T-helper 1 cell (primary cell): Measurements from ENCODE around the gene THSD1.

Source experiments
- DNase-seq, 5 donors: peaks; one replicate each; pipeline ENCODE4 v3.0.0-alpha.2; 2012 to 2020
- total RNA-seq, 4 donors: gene quantifications; one replicate each; lab custom pipeline; 2026; lab: John Stamatoyannopoulos, UW

THSD1 gene, protein sequence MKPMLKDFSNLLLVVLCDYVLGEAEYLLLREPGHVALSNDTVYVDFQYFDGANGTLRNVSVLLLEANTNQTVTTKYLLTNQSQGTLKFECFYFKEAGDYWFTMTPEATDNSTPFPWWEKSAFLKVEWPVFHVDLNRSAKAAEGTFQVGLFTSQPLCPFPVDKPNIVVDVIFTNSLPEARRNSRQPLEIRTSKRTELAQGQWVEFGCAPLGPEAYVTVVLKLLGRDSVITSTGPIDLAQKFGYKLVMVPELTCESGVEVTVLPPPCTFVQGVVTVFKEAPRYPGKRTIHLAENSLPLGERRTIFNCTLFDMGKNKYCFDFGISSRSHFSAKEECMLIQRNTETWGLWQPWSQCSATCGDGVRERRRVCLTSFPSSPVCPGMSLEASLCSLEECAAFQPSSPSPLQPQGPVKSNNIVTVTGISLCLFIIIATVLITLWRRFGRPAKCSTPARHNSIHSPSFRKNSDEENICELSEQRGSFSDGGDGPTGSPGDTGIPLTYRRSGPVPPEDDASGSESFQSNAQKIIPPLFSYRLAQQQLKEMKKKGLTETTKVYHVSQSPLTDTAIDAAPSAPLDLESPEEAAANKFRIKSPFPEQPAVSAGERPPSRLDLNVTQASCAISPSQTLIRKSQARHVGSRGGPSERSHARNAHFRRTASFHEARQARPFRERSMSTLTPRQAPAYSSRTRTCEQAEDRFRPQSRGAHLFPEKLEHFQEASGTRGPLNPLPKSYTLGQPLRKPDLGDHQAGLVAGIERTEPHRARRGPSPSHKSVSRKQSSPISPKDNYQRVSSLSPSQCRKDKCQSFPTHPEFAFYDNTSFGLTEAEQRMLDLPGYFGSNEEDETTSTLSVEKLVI
- total RNA-seq, result 0.62 to 1.6 (median 1.0) reads per million in 4 donors

DNA sequence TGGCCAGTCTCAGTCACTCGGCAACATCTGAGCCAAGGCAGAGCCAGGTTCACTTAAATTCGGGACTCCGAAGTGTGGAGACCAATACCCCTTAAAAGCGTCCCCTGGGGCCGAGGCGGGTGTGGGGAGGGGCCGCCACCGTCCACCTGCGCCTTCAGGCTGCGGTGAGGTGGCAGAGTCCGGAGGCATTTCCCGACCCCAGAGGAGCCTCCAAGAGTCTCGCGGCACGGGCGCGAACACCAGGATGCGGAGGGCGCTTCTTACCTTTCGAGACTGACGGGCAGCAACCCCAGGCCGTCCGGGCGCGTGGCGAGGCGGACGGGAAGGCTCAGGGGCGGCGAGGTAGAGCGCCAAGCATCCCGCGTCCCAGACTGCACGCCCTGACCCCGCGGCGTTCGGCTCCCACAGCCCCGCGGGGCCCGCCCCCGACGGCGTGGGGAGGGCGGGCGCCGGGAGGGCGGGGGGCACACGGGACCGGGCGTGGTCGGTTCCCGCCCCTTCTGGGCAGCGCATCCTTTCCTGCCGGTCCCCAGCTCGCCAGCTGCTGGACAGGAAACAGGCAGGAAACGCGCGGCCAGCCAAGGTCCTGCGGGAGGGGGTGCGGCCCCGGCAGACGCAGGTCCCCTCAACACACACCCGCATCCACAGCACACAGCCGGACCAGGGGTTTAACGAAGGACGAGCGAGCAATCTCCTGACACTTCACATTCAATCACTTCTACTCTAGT is at the start of gene THSD1:
THSD1 (minus strand) TSS at position 406 of the 728 bp plus-strand sequence. CDS start 3,572 bp downstream, outside the sequence.
- peak in 1 of 5 donors; percentile 3 for DNase-seq

DNA sequence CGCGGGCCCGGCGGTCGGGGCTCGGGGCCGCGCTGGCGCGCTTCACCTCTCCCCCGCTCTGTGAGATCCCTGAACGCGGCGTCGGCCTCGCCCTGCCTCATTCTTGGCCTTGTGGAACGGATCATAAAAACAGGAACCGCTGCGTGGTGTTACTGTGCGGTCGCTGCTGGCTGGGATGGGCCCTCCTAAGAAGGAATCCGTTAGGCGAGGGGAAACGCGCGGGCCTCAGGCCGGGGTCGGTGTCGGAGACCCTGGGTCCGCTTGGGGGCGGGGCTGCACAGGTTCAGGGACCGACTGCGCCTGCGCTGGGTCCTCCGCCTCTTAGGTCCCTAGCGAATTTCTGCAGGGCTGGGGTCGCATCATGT is 49.7 kb upstream of the THSD1 start:
- DNase-seq, result peak; percentile 58 to 80 (median 73)

DNA sequence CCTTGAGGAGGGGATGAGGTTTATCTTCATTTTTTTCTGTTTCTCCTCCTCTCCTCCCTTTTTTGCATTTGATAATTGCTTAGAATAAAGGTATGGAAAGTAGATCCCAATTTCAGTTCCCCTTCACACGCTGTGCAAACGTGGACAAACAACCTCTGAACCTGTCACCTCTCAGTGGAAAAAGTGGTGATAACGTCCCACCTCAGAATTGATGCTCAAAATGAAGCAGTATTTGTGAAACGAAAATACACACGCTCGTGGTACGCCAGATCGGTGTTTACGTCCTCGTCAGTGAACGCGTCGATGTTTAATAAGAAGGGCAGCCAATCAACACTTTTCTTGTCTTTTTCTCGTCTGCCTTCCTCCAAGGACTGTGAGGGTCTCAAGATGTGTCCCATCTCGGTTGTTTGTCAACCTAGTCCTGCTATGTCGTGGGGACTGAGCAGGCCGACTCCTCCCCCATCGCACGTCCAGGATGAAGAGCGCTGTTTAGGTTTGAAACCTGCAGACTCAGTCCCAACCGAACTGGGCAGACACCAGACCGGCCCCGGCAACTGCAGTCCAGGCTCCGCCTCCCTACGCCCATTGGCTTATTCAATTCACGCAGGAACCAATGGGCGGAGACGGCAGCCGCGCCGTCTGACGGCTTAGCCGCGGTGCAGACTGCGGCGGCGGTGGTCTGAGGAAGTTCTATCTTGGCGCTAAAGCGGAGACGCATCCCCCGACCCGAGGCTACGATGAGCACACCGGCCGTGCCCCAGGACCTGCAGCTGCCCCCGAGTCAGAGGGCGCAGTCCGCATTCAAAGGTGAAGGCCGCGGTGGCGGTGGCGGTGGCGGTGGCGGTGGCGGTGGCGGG is 49.1 kb upstream of the THSD1 start, which contains the start of gene CKAP2:
CKAP2 (plus strand) TSS at position 659 of the 857 bp plus-strand sequence; CDS start at position 738, 79 bp downstream.
- peak; percentile 81 to 97 (median 90) for DNase-seq

DNA sequence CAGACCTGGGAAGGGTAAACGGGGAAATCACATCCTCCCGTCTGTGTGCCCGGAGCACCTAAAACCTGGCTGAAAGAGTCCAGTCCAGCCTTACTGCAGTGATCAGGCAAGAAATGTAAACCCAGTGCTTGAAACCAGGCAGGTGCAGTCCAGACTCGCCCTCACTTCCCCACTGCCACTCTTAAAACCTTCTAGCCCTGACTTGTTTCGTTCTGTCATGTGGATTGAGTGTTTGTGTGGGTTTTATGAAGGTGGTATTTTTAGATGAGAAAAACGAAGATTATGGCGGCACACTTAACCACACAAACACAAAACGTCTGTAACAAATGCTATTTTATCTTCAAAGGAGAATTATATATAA is 48.5 kb upstream of the THSD1 start:
- DNase-seq, result peak in 2 of 5 donors; percentile 15 to 29

DNA sequence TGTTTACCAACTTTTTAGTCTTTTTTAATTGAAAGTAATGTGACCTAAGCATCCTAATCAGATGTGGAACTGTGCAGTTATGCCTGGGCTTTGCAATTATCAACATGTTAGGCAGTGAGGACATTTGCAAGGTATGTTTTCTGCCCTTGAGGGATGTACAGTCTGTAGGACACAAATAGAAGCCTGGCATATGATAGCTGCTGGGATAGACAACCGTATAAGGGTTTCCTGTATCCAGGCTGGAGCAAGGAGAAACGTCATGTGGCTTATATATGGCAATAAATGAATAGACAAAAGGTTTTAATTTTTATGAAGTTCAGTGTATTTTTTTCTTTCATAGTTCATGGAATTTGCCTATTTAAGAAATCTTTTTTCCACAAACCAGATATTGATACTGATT is 46.5 kb upstream of the THSD1 start:
- DNase-seq, result no peak

DNA sequence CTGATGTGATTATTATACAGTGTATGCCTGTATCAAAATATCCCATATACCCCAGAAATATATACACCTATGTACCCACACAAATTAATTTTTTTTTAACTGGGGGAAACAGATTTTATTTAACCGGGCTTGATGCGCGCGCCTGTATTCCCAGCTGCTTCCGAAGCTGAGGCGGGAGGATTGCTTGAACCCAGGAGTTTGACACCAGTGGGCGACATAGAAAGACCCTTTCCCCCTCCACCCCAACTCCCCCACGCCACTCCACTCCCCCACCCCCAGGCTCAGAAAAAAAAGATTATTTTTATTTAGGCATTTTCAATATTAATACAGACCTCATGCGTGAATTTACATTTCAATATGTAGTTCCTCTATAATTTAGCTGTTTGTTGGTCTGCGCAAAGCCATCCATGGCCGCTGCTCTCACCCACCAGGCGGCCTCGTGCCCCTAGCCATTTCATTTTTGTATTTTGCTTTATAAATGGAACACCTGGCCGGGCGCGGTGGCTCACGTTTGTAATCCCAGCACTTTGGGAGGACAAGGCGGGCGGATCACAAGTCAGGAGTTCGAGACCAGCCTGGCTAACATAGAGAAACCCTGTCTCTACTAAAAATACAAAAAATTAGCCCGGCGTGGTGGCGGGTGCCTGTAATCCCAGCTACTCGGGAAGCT is 45.3 kb upstream of the THSD1 start:
- no peak for DNase-seq

DNA sequence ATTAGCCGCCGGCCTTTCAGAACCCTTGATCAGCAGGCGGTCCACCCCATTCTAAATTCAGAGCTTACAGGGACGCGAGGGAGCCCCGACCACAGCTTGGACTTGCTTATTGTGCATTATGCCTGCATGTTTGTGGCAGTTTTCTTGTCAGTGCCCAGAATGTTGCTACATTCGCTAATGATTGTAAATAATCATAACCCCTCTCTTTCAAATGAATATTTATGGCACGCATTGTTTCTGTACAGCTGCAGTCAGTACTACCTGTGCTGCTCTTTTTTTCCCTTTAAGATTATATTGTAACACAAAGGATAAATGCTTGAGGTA is 44.8 kb upstream of the THSD1 start:
- DNase-seq, result no peak

DNA sequence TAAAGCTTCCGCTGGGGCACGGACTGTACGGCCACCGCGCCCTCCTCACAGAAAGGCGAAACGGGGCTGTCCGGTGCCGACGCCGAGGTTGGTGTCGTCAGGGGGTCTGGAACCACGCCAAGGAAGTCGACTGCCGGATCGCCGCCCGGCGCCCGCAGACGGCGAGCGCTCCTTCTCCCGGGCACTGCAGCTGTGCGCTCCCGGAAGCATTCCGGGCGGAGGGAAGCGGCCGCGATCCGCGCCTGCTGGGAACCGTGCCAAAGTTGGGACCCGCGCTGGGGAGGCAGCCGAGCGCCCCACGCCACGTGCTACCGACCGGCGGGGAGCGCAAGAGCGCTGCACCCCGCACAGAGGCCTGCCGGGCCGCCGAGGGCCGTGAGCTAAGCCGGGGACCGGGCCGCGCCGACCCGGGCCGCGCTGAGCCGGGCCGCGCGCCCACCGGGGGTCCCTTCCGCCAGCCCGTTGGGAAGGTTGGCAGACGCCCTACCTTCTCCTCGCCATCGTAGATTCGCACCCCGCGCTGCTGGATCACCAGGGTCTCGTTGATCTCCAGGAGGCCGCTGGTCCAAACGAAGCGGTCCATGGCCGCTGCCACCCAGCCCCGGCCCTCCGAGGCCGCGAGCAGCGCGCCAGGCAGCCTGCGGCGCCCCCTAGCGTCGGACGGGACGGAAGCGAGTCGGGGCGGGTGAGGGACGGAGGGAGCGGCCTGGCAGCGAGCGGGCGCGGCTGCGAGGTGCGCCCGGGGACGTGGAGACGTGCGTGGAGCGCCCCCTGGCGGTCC is 44.2 kb upstream of the THSD1 start, which contains the start of gene VPS36:
VPS36 (minus strand) TSS at position 623 of the 781 bp plus-strand sequence; CDS start at position 583, 40 bp downstream.
- peak; percentile 87 to 94 (median 91) for DNase-seq

DNA sequence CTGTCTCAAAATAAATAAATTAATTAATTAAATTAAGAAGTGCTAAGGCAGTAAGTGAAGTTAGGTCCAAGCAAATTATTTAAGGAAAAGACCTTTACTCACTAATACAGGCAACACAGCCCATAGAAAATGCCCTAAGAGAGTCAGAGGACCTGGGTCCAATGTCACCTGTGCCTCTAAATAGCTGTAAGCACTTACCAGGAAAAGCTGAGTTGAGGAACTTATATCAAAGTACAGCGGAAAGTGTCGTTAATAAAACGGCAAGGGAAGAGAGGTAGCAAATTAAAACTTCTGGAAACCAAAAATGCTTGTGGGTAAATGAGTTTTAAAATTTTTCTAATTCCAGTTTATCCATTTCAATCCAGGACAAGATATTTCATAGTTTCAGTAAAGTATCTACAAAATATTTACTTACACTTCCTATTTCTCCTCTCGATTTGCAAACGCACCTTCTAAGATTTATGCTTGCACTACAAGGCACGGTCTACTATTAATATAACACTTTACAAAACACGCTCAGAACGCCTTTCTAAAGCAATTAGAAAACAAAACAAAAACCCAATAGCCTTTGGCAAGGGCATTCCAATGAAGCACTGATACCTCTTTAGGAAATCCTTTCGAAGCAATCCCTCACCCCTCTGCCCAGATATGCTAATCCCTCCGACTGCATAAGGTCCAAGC is 43.5 kb upstream of the THSD1 start:
- DNase-seq, result no peak

DNA sequence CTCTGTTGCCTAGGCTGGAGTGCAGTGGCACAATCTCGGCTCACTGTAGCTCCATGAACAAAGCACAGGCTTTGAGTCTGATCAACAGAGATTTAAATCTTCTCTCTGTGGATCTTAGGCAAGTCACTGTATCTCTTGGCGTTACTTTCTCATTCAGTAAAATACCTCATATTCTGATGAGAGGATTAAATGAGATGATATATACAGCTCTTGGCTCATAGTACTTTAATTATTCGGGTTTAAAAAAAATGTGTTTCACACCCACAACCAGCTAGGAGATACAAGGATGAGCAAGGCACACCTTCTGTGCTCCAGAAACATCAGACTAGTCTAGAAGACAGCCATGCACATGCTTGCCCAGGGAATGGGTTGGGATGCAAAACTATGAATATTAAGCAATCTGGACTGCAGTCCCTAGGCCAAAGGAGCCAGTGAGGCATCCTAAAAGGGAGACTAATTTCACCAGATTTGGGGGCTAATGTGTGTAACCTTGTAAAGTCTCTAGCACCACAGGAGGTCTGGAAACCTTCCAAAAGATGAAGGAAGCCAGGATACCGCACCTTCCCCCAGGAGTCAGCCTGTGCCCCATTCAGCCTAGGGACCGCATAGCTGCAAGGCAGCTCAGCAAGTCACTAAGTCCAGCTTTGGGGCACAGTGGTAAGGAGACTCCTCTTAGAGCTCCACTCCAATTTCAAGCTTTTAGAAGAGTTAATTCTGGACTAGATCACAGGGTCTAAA is 42.0 kb upstream of the THSD1 start:
- DNase-seq, result no peak

DNA sequence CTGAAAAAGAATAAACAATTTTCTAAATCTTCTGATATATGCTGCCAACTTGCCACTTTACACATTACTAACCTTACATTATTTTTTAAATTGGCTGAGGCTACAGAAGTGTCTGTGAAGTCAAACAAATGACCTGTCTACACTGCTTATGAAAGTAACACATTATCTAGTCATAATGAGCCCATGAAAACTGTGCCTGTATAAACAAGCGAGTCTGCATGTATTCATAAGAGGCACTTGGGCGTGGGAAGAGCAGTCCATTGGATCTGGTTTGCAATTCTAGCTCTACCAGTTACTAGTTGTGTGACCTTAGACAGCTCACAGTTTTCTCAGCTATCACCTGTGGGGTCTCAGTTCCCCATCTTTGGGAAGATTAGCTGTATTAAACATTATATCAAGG is 41.4 kb upstream of the THSD1 start:
- DNase-seq, result peak in 1 of 5 donors; percentile 24

DNA sequence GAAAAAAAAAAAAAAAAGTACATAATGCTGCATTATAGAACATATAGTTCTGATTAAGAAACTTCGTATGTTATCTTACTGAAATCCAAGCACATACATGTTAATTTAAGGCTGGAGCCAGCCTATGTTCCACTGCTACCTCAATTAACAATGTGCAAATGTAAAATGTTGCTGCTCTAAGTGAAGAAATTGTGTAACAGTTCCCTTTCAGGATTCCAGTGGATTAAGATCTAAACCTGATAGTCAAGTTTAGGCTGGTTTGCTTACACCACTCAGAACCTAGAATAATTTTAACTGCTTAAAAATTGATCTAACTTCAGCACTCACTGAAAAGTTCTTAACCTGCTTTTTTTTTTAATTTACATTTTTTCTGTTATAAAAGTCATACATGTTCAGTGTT is 40.3 kb upstream of the THSD1 start:
- no peak for DNase-seq

DNA sequence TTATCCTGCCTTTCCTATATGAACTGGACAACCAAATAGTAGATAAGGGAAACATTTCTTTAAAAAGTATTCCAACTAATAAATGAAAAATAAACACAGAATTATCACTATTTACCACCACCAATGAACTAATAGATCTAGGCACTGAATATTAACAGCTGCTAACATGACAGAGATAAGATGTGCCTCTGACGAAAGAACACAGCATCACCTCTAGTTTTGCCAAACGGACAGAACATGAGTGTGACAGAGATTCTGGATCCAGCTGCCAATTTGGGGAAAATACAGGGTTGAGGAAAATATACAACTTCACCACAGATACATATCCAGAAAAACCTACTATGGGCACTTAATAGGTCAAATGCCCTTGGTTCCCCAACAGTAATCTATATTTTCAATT is 26.5 kb upstream of the THSD1 start:
- no peak for DNase-seq

DNA sequence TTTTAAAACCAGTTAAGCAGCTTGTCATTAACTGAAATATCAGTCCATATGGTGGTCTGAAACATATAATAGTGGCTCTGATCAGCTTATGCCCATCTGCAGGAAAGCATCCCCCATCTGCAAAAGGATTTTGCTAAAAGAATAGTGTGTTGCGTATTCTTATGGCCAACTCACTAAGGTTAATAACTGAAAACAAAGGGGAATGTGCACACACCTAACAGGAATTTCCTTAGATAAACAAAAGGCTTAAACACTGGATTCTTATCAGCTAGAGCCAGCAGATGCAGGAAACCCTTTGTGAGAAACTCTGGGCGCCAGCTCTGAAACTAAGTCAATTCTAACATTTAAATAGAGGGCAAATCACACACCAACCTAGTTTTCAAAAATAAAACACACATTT is 22.3 kb upstream of the THSD1 start:
- DNase-seq, result no peak

DNA sequence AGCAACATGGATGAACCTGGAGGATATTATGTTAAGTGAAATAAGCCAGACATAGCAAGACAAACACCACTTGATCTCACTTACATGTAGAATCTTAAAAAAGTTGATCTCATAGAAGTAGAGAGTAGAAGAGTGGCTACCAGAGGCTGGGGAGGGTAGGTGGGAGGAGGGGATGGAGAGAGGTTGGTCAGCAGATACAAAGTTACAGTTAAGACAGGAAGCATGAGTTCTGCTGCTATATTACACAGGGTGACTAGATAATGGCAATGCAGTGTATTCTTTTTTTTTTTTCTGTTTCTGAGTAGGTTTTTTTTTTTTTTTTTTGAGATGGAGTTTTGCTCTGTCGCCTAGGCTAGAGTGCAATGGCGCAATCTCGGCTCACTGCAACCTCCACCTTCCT is 15.2 kb upstream of the THSD1 start:
- no peak for DNase-seq

DNA sequence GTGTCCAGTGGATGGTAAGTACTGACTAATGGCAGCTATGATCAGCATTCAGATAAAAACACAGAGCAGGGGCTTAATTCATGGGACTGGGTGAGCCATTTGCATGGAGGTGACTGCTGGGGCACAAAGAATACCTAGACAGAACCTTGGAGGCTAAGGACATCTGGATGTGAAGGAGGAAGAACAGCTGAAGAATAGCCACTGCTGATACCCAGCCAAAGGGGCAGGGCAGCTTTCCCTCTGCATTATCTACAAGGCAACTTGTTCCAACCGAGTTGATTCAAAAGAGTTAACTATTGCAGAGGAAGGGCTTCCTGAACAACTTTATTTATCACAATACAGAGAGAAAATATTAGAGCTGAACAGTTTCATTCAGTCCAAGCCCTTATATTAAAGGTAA is 13.1 kb upstream of the THSD1 start:
- no peak for DNase-seq

DNA sequence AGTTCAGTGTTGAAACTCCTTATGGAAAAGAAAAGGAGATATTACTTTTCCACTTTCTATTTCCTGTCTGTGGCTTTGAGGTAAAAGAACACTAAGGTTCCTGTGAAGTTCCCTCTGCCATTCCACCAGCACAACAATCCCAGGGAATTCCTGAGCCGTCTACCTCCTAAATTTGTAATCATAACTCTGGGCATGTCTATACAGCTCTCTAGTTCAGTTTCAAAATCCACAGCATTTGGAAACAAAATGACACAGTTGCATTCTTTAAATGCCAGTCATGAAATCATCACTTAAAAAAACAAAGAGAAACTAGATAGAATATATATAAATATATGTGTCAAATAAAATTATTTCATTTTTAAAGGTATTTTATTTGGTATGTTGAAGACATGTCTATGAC is 9.0 kb upstream of the THSD1 start:
- DNase-seq, result no peak

DNA sequence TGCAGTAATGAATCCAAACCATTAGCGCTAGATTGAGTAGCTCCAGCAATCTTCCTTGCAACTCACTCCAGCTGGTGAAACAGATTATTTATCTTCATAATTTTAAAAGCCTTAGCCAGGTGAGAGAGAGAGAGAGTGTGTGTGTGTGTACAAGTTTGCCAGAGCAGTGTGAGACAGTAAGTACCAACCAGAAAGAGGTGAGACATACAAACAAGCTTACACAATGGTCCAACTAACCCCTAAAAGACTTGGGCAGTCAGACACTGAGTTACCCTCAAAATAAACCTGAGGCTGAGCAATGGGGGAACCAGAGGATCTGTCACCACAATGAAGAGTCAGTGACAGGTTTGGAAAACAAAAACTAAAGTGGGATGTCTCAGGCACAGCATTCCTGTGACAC is 8.1 kb upstream of the THSD1 start:
- DNase-seq, result no peak

DNA sequence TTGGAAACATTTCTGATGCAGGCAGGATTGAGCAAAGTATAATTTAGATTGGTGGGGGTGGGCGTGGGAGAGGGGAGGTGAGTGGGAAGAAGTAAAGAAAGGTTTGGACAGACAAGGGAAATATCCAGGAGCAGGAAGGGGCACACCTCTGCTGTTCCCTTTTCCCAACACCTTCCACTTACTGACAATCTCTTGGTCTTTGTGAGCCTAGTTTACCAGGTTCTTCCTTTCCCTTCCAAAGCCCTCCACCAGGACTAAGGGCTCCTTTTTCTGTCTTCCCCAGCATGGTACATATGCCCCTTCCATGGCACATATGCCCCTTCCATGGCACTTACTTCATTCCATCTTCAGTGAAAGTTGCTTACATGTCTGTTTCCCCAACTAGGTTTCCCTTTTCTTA is 6.2 kb upstream of the THSD1 start:
- DNase-seq, result no peak
